Common myeloid progenitor, CD34-positive (primary cell): ENCODE data around the gene NXPH4. TPM values are rescaled to one million over a fixed set of nuclear protein-coding genes. Genes with fewer than 3 reads are reported as not detected.
A peak's percentile ranks its signal among the peaks of the same experiment; 100 is the strongest.

Experiments used
- CTCF ChIA-PET: fragments of 350-600 bp; sonication (Branson Sonifier 250); formaldehyde crosslinking; loops from one replicate; lab custom pipeline; 2021; ENCODE audit warnings: antibody characterized with exemption; lab: Charles Lee
- POLR2A ChIA-PET: fragments of 350-600 bp; sonication (Branson Sonifier 250); formaldehyde crosslinking; loops from one replicate; lab custom pipeline; 2021; ENCODE audit warnings: antibody characterized with exemption; lab: Charles Lee
- DNase-seq, 3 donors: peaks; one replicate each; pipeline versions ENCODE4 v3.0.0 to v3.0.0-alpha.2; 2013
- H3K27ac ChIP-seq, 2 experiments: 1 replicate in 1 of 2; 2 replicates in 1 of 2; pipeline ENCODE4 v1.7.0; 2013; ENCODE audit warnings: inconsistent platforms in 2 of 2, low read length in 2 of 2, mild to moderate bottlenecking in 2 of 2, low read depth in 1 of 2, moderate library complexity in 1 of 2; ENCODE audit not compliant: severe bottlenecking in 2 of 2, insufficient read depth in 1 of 2, poor library complexity in 1 of 2
- H3K27me3 ChIP-seq, 5 experiments: replicated peaks in 2 of 5; 1 replicate in 3 of 5; 2 replicates in 2 of 5; pipeline versions ENCODE4 v1.6.1 to v1.7.0; 2013; ENCODE audit warnings: low read length in 4 of 5, mild to moderate bottlenecking in 2 of 5, moderate library complexity in 2 of 5, inconsistent platforms in 1 of 5; ENCODE audit not compliant: insufficient read depth in 5 of 5, control insufficient read depth in 4 of 5
- H3K36me3 ChIP-seq, 4 experiments: 1 replicate in 2 of 4; 2 replicates in 2 of 4; pipeline versions ENCODE4 v1.6.1 to v1.7.0; 2013; ENCODE audit warnings: low read length in 3 of 4, control low read depth in 1 of 4, mild to moderate bottlenecking in 1 of 4; ENCODE audit not compliant: control insufficient read depth in 4 of 4, insufficient read depth in 4 of 4
- H3K4me1 ChIP-seq, 4 experiments: 1 replicate in 3 of 4; 2 replicates in 1 of 4; pipeline versions ENCODE4 v1.6.1 to v1.7.1; 2013; ENCODE audit warnings: low read length in 3 of 4, mild to moderate bottlenecking in 3 of 4, control low read depth in 1 of 4, inconsistent platforms in 1 of 4, moderate library complexity in 1 of 4; ENCODE audit not compliant: control insufficient read depth in 4 of 4, insufficient read depth in 4 of 4; ENCODE audit errors: control extremely low read depth in 1 of 4
- H3K4me3 ChIP-seq, 7 experiments: 1 replicate in 4 of 7; 2 replicates in 3 of 7; pipeline versions ENCODE4 v1.5.1 to v1.7.0; 2013; ENCODE audit warnings: mild to moderate bottlenecking in 7 of 7, low read length in 6 of 7, moderate library complexity in 6 of 7, inconsistent platforms in 2 of 7, low read depth in 2 of 7, control low read depth in 1 of 7; ENCODE audit not compliant: insufficient read depth in 4 of 7, control insufficient read depth in 1 of 7; ENCODE audit errors: extremely low read depth in 1 of 7
- H3K9me3 ChIP-seq, 5 experiments: 1 replicate in 4 of 5; 2 replicates in 1 of 5; pipeline versions ENCODE4 v1.6.1 to v1.7.1; 2013; ENCODE audit warnings: low read length in 4 of 5, mild to moderate bottlenecking in 2 of 5, inconsistent platforms in 1 of 5, low read depth in 1 of 5, moderate library complexity in 1 of 5; ENCODE audit not compliant: control insufficient read depth in 4 of 5, insufficient read depth in 2 of 5; ENCODE audit errors: control extremely low read depth in 1 of 5
- WGBS: methylation state at CpG from one replicate; pipeline ENCODE4 v1.1.5; 2013; ENCODE audit not compliant: insufficient coverage; 5-methylcytosine and 5-hydroxymethylcytosine counted together
- polyA plus RNA-seq: library from polyadenylated mRNA; unstranded; fragments of 120-200 nt; gene quantifications from one replicate; pipeline ENCODE4 v1.2.1, GENCODE V29; 2013

Gene NXPH4
- 0.08 TPM for polyA plus RNA-seq

DNA sequence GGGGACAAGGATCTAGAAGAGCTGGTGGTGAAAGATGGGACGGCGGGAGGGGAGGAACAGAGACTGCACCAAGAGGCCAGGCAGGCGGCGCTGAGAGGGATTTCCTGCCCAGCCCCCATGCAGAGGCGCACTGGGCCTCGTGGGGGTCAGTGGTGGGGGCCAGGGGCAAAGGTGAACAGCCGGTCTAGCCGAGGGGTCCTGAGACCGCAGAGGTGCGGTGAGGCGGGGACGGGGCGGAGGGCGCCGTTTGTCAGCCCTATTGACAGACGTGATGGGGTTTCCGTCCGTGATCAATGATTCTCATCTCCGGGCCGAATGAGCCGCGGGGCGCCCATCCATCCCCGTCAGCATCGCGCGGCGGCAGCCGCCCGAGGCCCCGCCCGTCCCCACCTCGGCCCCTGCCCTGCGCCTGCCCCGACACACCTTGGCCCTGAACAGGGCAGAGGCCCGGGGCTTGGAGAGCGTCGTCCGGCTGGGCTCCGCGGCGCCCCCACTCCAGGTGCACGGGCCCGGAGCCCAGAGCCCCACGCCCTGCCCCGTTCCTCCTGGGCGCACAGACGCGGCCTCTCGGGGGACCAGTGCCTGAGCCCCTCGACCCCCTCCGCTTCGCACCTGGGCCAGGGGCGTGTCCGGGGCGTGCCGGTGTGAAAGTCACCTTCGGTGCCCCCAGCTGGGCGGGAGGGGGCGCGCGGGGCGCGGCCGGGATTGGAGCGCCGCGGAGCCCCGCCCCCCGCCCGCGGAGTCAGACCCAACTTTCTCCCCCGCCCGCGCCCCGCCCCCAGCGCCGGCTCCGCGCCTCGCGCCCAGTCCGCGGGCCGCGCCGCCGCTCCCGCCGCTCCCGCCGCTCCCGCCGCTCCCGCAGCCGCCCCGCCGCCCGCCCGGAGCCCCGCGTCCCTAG is at the start of gene NXPH4:
Gene NXPH4, plus strand, starts transcription at position 781 of the 898 bp plus-strand sequence. CDS start 176 bp downstream, outside the sequence.
- no peak within 1 kb of the TSS for H3K27ac ChIP-seq
- DNase-seq: no peak
- CTCF ChIA-PET: interaction anchor here (0.7 to 8.4 kb wide), 4 partner anchors 12 to 28 kb away, joined by 3 to 236 read pairs (median 98); partner anchors contain the start of genes SHMT2 and STAC3
- WGBS: under 1% methylated on average over 76 of the region's 102 CpGs
- H3K4me3 ChIP-seq: peak within 1 kb of the TSS in 3 of 7 experiments; percentile 34 to 55 (median 54)
- POLR2A ChIA-PET: interaction anchor here (1.1 kb wide), 1 partner anchor 27 kb away, joined by 3 read pairs; no protein-coding TSS in a partner anchor
- no peaks in the 10 kb centered on the region for H3K36me3 ChIP-seq
- H3K27me3 ChIP-seq: peaks cover 9 to 78% (median 54%) of the 10 kb centered on the region in 5 experiments
- peaks cover 0 to 22% (median 13%) of the 10 kb centered on the region in 4 experiments for H3K4me1 ChIP-seq
- H3K9me3 ChIP-seq: no peaks in the 10 kb centered on the region

DNA sequence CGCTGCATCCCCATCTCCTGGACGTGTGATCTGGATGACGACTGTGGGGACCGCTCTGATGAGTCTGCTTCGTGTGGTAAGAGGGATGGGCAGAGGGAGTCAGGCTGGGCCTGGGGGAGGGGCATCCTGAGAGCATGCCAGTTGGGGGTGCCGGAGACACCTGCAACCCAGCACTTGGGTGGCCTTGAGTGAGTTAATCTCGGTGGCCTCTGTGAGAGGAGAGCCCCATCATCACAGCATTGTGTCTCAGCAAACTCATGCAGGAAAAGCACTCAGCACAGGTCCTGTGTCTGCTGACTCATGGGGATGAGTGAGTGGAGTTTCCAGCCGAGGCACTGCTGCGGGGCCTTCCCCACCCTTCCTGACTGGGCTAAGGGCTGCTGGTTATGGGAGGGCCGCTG is 49.6 kb upstream of the NXPH4 start:
- Histone ChIP-seq H3K4me1 (peaks cover 0 to 32% (median 7%) of the 10 kb centered on the region in 4 experiments), H3K27me3 (no peaks in the 10 kb centered on the region), H3K9me3 (no peaks in the 10 kb centered on the region), H3K36me3 (no peaks in the 10 kb centered on the region), H3K4me3 (no peak overlapping the region), H3K27ac (no peak overlapping the region)
- DNase-seq: peak in 2 of 3 donors; percentile 52 to 61
- POLR2A ChIA-PET: interaction anchor here (0.6 kb wide), 1 partner anchor 56 kb away, joined by 4 read pairs; no protein-coding TSS in a partner anchor
- CTCF ChIA-PET: interaction anchor here (1.5 to 11.0 kb wide), 2 partner anchors 19 to 43 kb away, joined by 4 to 399 read pairs; partner anchors contain the start of gene LRP1
- WGBS: 47% methylated on average over 4 of the region's 10 CpGs

DNA sequence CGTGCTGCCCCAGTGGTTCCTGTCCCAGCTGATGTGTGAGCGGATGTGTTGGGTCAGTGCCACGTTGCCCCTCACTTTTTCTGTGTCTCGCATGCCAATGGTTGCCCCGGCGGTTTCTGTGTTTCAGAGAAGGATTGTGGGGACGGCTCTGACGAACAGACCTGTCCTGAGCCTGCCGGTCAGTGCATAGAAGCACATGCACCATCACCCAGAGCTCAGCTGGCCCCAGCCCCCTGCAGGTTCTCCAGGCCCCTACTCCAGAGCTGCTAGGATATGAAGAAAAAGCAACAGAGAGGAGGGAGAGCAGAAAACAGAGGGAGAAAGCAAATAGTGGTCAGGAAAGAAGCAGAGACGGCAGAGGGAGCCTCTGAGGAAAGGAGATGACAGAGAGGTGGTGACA is 48.5 kb upstream of the NXPH4 start:
- H3K4me3 ChIP-seq: no peak overlapping the region
- H3K36me3 ChIP-seq: no peaks in the 10 kb centered on the region
- peaks cover 0 to 23% (median 5%) of the 10 kb centered on the region in 4 experiments for H3K4me1 ChIP-seq
- ChIA-PET CTCF (interaction anchor here (0.6 to 14.4 kb wide), 9 partner anchors 9 to 99 kb away, joined by 3 to 399 read pairs (median 4); partner anchors contain the start of gene LRP1), POLR2A (interaction anchor here (0.6 to 1.1 kb wide), 2 partner anchors 13 to 20 kb away, joined by 3 to 4 read pairs; no protein-coding TSS in a partner anchor)
- 89% methylated on average over 9 of the region's 10 CpGs for WGBS
- H3K27ac ChIP-seq: no peak overlapping the region
- H3K9me3 ChIP-seq: no peaks in the 10 kb centered on the region
- H3K27me3 ChIP-seq: no peaks in the 10 kb centered on the region
- DNase-seq: no peak

DNA sequence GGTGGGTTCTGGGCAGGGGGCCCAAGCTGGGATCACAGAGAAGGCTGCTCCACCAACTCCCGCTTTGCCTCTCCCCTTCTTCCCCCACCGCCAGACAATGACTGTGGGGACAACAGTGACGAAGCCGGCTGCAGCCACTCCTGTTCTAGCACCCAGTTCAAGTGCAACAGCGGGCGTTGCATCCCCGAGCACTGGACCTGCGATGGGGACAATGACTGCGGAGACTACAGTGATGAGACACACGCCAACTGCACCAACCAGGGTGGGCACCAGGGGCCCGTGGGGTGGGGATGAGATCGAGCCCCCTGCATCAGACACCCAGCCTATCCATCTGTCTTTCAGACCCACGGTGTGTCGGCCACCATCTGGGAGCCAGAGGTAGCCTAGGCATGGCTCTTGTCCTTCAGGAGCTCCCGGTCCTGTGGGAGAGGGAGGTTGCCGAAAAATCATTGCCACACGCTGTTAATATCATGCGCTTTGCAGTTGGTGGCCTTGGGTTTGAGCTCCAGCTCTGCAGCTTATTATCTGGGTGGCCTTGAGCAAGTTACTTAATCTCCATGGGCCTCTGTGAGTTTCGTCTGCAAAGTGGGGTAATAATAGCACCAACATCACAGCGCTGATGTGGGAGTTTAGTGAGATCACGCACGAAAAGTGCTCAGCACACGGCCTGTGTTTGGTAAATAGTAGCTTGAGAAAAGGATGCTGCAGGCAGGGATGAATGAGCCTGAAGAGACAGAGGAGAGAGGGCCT is 47.4 kb upstream of the NXPH4 start:
- Histone ChIP-seq H3K9me3 (no peaks in the 10 kb centered on the region), H3K27me3 (no peaks in the 10 kb centered on the region), H3K36me3 (no peaks in the 10 kb centered on the region), H3K4me3 (no peak overlapping the region), H3K27ac (no peak overlapping the region), H3K4me1 (peaks cover 0 to 23% (median 5%) of the 10 kb centered on the region in 4 experiments)
- CTCF ChIA-PET: interaction anchor here (0.5 to 14.4 kb wide), 10 partner anchors 11 to 100 kb away, joined by 3 to 399 read pairs (median 4); partner anchors contain the start of gene LRP1
- no peak for DNase-seq
- POLR2A ChIA-PET: interaction anchor here (0.7 to 1.1 kb wide), 2 partner anchors 11 to 98 kb away, joined by 3 to 4 read pairs; no protein-coding TSS in a partner anchor
- WGBS: 98% methylated on average over 19 of the region's 23 CpGs

DNA sequence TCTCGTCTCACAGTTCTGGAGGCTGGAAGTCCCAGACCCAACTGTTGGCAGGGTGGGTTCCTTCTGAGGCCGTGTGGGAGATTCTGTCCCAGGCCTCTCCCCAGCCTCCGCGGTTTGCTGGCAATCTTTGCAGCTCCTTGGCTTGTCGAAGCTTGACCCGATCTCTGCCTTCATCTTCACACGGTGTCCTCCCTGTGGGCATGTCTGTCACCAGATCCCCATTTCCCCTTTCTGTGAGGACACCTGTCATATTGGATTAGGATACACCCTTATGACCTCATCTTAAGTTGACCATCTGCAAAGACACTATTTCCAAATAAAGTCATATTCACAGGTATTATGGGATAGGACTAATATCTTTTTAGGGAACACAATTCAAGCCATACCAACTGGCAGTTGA is 46.6 kb upstream of the NXPH4 start:
- Histone ChIP-seq H3K27me3 (peaks cover 0 to 1% (median 0%) of the 10 kb centered on the region in 5 experiments), H3K27ac (no peak overlapping the region), H3K4me1 (peaks cover 0 to 23% (median 5%) of the 10 kb centered on the region in 4 experiments), H3K9me3 (no peaks in the 10 kb centered on the region), H3K36me3 (no peaks in the 10 kb centered on the region), H3K4me3 (no peak overlapping the region)
- 100% methylated on average over 7 of the region's 7 CpGs for WGBS
- CTCF ChIA-PET: interaction anchor here (0.5 to 14.4 kb wide), 7 partner anchors 16 to 101 kb away, joined by 3 to 399 read pairs (median 4); partner anchors contain the start of gene LRP1
- DNase-seq: no peak
- POLR2A ChIA-PET: interaction anchor here (0.7 kb wide), 1 partner anchor 99 kb away, joined by 3 read pairs; no protein-coding TSS in a partner anchor

- no peaks in the 10 kb centered on the region for H3K36me3 ChIP-seq
- no peaks in the 10 kb centered on the region for H3K9me3 ChIP-seq
- no peak overlapping the region for H3K27ac ChIP-seq
- H3K4me1 ChIP-seq: peaks cover 0 to 23% (median 5%) of the 10 kb centered on the region in 4 experiments
- no peak overlapping the region for H3K4me3 ChIP-seq
- ChIA-PET POLR2A (no interaction called here), CTCF (interaction anchor here (0.9 to 14.4 kb wide), 5 partner anchors 11 to 101 kb away, joined by 3 to 399 read pairs (median 5); partner anchors contain the start of gene LRP1)
- no peak for DNase-seq
- 100% methylated on average over 1 of the region's 1 CpG for WGBS
- H3K27me3 ChIP-seq: peaks cover 0 to 1% (median 0%) of the 10 kb centered on the region in 5 experiments
Observed at GRCh38 chr12:57170408-57170807, 46.2 kb upstream of the NXPH4 start.
